Stimulated activated CD4-positive, alpha-beta T cell treated with anti-CD3 and anti-CD28 coated beads, Interleukin-12 subunit alpha, Interleukin-12 subunit beta, amount 100 ng/mL, for 48 hours (primary cell): ENCODE measurements around the gene RMRP.
"Not testable (repeated sequence)": the region's sequence is repeated elsewhere in the genome, so short reads cannot be mapped to it uniquely, and the experiment has no call there.

ENCODE experiments used
- DNase-seq, 3 donors: peaks; one replicate each; pipeline ENCODE4 v3.0.0-alpha.2; 2020; ENCODE audit warnings: low read depth in 2 of 3, low spot score in 1 of 3

RMRP gene

DNA sequence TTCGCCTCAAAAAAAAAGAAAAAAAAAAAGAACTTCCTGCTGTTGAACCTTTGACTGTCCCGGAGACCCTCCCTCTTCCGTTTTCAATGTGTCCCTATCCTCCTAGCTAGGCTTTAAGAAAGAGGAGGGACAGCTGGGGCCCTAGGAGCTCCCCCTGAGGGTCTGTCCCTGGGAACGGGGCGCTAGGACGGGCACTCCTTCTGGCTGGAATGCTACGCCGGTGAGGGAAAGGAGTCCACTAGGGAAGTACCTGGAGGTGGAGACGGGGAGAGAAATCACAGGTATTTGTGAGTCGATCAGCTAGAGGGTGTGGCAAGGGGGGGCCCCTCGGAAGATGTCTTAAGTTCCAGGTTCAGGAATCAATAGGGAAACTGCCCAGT is 11.7 kb downstream of the RMRP start:
- DNase-seq = no peak

DNA sequence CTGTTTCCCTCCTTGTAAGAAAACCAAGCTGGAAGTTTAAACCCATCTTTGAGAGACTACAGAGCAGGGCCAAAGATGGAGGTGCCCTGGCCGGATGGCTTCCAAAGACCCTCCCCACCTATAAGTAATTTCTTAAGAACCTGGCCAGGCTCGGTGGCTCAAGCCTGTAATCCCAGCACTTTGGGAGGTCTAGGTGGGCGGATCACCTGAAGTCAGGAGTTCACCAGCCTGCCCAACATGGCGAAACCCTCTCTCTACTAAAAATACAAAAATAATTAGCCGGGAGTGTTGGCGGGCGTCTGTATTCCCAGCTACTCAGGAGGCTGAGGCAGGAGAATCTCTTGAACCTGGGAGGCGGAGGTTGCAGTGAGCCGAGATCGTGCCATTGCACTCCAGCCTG is 12.1 kb downstream of the RMRP start:
- not testable (repeated sequence) for DNase-seq

GRCh38 chr9:35643046-35643445 is 14.8 kb downstream of the RMRP start:
- DNase-seq = no peak

GRCh38 chr9:35641478-35641877 is 16.3 kb downstream of the RMRP start:
- DNase-seq = not testable (repeated sequence)

DNA sequence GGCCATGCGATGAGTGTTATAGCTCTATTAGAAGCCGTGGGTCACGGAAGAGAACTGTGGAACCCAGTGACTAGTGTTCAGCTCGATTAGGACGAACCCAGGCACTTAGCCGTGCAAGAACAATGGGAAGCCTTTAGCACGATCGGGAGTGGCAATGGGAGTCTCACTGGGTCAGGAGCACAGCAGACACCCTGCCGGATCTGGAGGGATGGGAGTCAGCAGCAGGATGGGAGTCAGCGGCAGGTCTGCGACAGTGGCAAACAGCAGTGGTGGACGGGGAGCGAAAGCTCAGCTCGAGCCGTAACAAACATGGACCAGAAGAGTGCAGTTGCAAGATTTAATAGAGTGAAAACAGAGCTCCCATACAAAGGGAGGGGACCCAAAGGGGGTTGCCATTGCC is 17.4 kb downstream of the RMRP start:
- DNase-seq = not testable (repeated sequence)

GRCh38 chr9:35639631-35640030 is 18.2 kb downstream of the RMRP start:
- DNase-seq = no peak

DNA sequence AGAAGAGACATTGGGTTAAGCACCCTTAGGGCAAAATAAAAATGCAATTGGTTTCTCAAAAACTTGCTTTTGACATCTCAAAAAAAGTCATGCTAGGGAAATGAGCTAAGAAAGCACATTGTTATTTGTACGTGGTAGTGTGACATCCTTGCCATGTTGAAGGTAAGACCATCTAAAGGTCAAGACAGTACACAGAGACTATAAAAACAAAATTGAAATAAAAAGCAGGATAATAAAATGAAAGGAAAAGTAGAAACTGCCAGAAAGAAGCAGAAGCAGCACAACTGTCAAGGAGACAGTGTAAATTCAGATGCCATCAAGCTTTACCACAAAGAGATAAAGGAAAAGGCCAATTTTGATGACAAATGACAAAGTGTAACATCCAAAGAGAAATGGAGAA is 18.6 kb downstream of the RMRP start:
- not testable (repeated sequence) for DNase-seq

- DNase-seq = not testable (repeated sequence)
Measured at GRCh38 chr9:35638751-35639150, 19.1 kb downstream of the RMRP start.

GRCh38 chr9:35637427-35637955 is 20.3 kb downstream of the RMRP start:
- DNase-seq = not testable (repeated sequence)

DNA sequence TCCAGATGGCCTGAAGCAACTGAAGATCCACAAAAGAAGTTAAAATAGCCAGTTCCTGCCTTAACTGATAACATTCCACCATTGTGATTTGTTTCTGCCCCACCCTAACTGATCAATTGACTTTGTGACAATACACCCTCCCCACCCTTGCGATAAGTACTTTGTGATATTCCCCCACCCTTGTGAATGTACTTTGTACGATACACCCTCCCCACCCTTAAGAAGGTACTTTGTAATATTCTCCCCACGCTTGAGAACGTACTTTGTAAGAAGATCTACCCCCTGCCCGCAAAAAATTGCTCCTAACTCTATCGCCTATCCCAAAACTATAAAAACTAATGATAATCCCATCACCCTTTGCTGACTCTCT is 21.0 kb downstream of the RMRP start:
- DNase-seq = not testable (repeated sequence)

GRCh38 chr9:35636135-35636876 is 21.5 kb downstream of the RMRP start:
- DNase-seq = no peak

- no peak for DNase-seq
Measured at GRCh38 chr9:35635730-35636129, 22.1 kb downstream of the RMRP start.

DNA sequence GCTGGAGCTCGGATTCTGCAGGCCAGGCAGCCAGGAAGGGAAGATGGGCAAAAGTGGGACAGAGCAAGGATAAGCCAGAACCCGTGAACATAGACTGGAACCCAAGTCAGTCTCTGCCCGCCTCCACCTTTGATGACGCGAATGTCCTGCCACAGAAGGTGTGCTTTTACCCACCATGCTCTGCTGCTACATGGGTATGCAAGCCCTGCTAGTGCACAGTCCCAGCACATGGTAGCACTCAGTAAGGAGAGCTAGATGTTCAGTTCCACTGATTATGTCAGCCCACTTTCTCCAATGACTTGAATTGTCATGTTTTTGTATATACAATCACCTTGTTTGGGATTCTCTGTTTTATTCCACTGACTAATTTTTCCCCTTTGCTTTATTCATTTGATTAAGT is 28.2 kb downstream of the RMRP start:
- DNase-seq = no peak

DNA sequence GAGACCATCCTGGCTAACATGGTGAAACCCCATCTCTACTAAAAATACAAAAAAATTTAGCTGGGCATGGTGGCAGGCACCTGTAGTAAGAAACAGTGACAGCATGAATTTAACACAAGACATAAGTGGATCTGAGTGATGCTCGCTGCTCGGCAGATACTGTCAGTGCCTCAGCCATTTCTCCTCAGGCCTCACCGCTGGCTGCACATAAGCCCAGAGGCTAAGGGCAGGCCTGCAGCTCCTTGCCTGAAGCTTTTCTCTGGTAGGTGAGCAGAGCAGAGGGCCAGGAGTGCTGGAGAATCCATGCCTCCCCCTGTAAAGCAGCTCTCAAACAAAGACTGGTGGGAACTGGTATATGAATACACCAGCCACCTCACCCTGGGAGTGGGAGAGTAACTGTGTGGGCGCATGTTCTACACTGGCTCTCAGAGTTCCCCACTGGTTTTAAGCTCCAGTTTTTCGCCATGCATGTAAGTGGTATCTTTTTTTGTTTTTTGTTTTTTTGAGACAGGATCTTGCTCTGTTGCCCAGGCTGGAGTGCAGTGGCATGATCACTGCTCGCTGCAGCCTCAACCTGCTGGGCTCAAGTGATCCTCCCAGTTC is 29.3 kb downstream of the RMRP start:
- no peak for DNase-seq

GRCh38 chr9:35627575-35627974 is 30.2 kb downstream of the RMRP start:
- no peak for DNase-seq

- peak in 1 of 3 donors; percentile 8 for DNase-seq
Measured at GRCh38 chr9:35619800-35620158, 38.0 kb downstream of the RMRP start.

DNA sequence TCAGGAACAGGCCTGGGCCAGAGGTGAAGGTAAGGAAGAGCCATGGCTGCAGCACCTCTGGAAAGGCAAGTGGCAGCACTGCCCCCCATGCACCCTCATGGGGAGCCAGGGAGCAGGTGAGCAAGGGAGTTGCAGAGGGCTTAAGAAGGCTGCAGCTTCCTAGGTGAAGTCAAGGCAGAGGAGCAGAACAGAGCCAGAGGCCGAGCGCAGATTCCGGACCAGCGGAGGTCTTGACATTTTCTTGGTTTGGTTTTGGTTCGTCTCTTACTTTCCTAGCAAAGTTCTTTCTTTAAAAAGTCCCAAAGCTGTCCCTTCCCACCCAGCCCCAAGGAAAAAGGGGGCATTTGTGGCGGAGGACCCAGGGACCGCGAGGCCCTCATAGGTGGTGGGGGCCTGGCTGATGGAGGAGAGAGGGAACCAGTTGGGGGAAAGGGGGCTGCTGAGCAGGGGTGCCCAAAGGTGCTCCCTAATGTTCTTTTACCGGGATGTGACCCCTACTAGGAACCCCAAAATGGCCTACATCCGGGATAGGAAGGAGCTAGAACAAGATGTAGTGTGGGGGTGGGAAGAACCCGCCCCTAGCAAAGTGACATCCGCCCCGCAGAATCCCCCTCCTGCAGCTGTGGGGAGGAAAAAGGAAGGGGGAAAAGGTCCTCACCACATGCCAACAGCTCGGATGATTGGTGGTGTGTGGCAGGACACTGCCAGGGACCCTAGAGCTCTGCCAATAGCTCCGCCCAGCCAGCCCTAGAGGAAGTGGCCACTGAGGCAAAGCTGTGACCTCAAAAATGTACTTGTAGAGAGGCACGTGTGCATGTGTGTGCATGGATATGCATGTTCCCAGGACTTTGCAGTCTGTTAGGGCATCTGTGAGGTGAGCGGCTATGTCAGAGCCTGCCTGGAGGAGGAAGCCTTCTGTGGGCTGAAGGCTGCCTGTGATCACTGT is 38.7 kb downstream of the RMRP start:
- DNase-seq = peak; percentile 7 to 44 (median 21)

- no peak for DNase-seq
Measured at GRCh38 chr9:35618325-35618727, 39.5 kb downstream of the RMRP start, which contains the start of gene CD72. Gene CD72, minus strand, starts transcription at chr9:35618413. Its CDS starts 110 bp downstream, at chr9:35618303.

DNA sequence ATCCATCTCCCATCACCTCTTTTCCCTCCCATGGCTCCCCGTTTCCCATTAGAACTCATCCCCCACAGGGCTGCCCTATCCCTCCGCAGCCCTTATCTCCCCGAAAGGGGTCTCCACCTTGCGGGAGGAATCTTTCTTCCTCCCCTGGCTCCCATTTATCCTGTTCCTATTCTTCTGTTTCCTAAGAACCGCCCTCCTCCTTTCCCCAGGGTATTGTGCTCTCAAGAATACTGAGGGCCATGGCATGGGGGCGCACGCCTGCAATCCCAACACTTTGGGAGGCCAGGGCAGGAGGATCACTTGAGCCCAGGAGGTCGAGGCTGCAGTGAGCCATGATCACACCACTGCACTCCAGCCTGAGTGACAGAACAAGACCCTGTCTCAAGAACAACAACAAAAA is 40.3 kb downstream of the RMRP start:
- DNase-seq = no peak

- DNase-seq = peak; percentile 31 to 53 (median 44)
Measured at GRCh38 chr9:35616681-35617459, 40.9 kb downstream of the RMRP start.
